ENCODE measurements around the gene CELA2A. TPM values are rescaled to one million over a fixed set of nuclear protein-coding genes. Genes with fewer than 3 reads are reported as not detected.

Gene CELA2A
- total and polyA plus RNA-seq, 9 of the 15 experiments (the other 6 are each of a cell fraction or from before 2014, with no cell fraction given): 0.62 TPM; not detected in 8

DNA sequence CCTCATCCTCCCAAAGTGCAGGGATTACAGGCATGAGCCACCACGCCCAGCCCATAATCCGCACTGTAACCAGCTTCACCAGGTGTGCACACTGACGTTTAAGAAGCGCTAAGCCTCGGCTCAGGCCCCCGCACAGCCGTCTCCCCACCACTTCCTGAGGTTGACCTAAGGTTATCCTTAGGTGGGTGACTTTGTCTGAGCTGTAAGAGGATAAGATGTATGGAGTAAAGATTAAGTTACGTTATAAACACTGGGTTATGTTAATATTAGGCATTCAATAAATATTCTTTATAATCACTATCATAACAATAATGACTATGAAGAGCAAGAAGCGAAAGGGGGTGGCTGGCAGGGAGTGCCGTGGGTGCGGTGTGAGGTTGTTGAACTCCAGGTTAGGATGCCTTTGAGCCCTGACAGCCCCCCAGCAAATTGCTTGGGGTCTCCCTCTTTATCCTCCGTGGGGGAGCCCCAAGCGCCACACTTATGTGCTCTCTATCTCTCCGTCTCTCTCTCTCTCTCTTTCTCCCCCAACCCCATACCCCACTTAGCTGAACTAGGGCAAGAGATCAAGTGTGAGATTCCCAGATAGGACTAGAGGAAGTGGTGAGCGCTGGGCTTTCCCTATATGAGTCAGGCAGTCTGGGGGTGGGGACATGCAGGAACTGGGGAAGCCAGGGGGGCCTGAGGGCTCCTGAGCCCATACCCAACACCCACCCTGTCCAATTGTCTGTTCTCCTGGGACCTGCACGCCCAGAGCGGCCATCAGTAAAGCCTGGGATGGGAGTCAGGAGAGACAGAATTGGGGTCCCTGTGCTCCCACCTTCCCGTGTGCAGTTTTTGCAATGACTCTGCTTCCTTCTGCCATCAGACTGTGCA, 39.2 kb upstream of the CELA2A start (continued):
- TF ChIP-seq, protein P1, sequence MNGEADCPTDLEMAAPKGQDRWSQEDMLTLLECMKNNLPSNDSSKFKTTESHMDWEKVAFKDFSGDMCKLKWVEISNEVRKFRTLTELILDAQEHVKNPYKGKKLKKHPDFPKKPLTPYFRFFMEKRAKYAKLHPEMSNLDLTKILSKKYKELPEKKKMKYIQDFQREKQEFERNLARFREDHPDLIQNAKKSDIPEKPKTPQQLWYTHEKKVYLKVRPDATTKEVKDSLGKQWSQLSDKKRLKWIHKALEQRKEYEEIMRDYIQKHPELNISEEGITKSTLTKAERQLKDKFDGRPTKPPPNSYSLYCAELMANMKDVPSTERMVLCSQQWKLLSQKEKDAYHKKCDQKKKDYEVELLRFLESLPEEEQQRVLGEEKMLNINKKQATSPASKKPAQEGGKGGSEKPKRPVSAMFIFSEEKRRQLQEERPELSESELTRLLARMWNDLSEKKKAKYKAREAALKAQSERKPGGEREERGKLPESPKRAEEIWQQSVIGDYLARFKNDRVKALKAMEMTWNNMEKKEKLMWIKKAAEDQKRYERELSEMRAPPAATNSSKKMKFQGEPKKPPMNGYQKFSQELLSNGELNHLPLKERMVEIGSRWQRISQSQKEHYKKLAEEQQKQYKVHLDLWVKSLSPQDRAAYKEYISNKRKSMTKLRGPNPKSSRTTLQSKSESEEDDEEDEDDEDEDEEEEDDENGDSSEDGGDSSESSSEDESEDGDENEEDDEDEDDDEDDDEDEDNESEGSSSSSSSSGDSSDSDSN (IDR thresholded peaks at IDR 0.05; ENCODE audit: borderline replicate concordance in 1 of 2, low read depth in 2 of 2, low read length in 2 of 2): no peak
- TF ChIP-seq SETDB1 (IDR thresholded peaks at IDR 0.05; ENCODE audit: low read length): no peak
- peak; percentile 47 for TF ChIP-seq CBFA2T3 (IDR thresholded peaks at IDR 0.05)
- TF ChIP-seq NR2C1 (IDR thresholded peaks at IDR 0.05): no peak
- TF ChIP-seq NR2C1 (tag; IDR thresholded peaks at IDR 0.05): no peak
- TF ChIP-seq, protein P2, sequence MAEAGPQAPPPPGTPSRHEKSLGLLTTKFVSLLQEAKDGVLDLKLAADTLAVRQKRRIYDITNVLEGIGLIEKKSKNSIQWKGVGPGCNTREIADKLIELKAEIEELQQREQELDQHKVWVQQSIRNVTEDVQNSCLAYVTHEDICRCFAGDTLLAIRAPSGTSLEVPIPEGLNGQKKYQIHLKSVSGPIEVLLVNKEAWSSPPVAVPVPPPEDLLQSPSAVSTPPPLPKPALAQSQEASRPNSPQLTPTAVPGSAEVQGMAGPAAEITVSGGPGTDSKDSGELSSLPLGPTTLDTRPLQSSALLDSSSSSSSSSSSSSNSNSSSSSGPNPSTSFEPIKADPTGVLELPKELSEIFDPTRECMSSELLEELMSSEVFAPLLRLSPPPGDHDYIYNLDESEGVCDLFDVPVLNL (CRISPR knock-in tag; IDR thresholded peaks at IDR 0.05; ENCODE audit: low read depth): no peak
- no peak for TF ChIP-seq C11orf30 (IDR thresholded peaks at IDR 0.05; ENCODE audit: low read depth)
- TF ChIP-seq HCFC1 (IDR thresholded peaks at IDR 0.05; ENCODE audit: low read depth, low read length): no peak
- no peak for TF ChIP-seq EZH2 (IDR thresholded peaks at IDR 0.05; ENCODE audit: borderline replicate concordance, low read depth, low read length)
- TF ChIP-seq GABPB1 (CRISPR knock-in tag; IDR thresholded peaks at IDR 0.05): peak; percentile 56
- TF ChIP-seq ZBED1 (IDR thresholded peaks at IDR 0.05): peak; percentile 27; the same call in 1 of the 2 replicates
- TF ChIP-seq XRCC5 (IDR thresholded peaks at IDR 0.05; ENCODE audit: low read depth, low read length): no peak
- TF ChIP-seq JUND (IDR thresholded peaks at IDR 0.05; ENCODE audit: borderline replicate concordance, low read depth, low read length): peak; percentile 95
- peak; percentile 89; the same call in 2 of the 3 replicates for TF ChIP-seq JUND (tag; IDR thresholded peaks at IDR 0.05; ENCODE audit: borderline replicate concordance, low read depth, low read length)
- TF ChIP-seq, protein P3, sequence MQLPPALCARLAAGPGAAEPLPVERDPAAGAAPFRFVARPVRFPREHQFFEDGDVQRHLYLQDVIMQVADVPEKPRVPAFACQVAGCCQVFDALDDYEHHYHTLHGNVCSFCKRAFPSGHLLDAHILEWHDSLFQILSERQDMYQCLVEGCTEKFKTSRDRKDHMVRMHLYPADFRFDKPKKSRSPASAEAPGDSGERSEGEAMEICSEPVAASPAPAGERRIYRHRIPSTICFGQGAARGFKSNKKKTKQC (CRISPR knock-in tag; IDR thresholded peaks at IDR 0.05): no peak
- peak; percentile 51 for TF ChIP-seq CCNT2 (IDR thresholded peaks at IDR 0.05; ENCODE audit: borderline replicate concordance, extremely low read depth, insufficient read length, low read depth, low read length)
- TF ChIP-seq ELF4 (CRISPR knock-in tag; IDR thresholded peaks at IDR 0.05): peak; percentile 68; the same call in 1 of the 2 replicates
- TF ChIP-seq, protein P4, sequence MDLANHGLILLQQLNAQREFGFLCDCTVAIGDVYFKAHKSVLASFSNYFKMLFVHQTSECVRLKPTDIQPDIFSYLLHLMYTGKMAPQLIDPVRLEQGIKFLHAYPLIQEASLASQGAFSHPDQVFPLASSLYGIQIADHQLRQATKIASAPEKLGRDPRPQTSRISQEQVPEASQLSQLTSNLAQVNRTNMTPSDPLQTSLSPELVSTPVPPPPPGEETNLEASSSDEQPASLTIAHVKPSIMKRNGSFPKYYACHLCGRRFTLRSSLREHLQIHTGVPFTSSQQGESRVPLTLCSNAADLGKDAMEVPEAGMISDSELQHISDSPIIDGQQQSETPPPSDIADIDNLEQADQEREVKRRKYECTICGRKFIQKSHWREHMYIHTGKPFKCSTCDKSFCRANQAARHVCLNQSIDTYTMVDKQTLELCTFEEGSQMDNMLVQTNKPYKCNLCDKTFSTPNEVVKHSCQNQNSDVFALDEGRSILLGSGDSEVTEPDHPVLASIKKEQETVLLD (IDR thresholded peaks at IDR 0.05): peak; percentile 71
- peak; percentile 67 for TF ChIP-seq HDAC2 (IDR thresholded peaks at IDR 0.05)
- no peak for TF ChIP-seq ZNF717 (CRISPR knock-in tag; IDR thresholded peaks at IDR 0.05)
- TF ChIP-seq OTX1 (CRISPR knock-in tag; IDR thresholded peaks at IDR 0.05): peak; percentile 87
- no peak for TF ChIP-seq ZNF354B (CRISPR knock-in tag; IDR thresholded peaks at IDR 0.05)
- TF ChIP-seq ZEB2 (IDR thresholded peaks at IDR 0.05): 0 out of 2 replicates have a peak, but pooled peaks have one; percentile 31
- peak; percentile 42; the same call in 1 of the 2 replicates for TF ChIP-seq ELF1 (tag; IDR thresholded peaks at IDR 0.05)
- TF ChIP-seq CCAR2 (IDR thresholded peaks at IDR 0.05; ENCODE audit: low read depth, low read length): no peak

Data from K562 (cell line).